ENCODE measurements around the gene MX1. TPM values are rescaled to one million over a fixed set of nuclear protein-coding genes. Genes with fewer than 3 reads are reported as not detected.

MX1 gene
- total and polyA plus RNA-seq, 11 donors = 6.2 to 53.9 (median 13.6) TPM

DNA sequence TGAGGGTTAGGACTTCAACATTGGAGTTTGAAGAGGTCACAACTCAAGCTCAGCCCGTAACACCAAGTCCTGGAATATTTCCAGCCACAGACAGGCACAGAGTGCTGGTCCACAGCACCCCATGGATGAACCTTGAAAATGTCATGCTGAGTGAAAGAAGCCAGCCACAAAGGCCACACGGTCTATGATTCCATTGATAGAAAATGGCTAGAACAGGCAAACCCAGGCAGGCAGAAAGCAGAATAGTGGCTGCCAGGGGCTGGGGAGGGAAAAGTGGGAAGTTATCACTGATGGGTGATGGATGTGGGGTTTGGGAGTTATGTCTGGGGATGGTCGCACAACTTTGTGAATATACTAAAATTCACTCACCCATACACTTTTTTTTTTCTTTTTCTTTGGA lies 21.3 kb downstream of the MX1 start:
- intact Hi-C loops (cut with DNase I) = no loop called here
- TF ChIP-seq, protein P1, sequence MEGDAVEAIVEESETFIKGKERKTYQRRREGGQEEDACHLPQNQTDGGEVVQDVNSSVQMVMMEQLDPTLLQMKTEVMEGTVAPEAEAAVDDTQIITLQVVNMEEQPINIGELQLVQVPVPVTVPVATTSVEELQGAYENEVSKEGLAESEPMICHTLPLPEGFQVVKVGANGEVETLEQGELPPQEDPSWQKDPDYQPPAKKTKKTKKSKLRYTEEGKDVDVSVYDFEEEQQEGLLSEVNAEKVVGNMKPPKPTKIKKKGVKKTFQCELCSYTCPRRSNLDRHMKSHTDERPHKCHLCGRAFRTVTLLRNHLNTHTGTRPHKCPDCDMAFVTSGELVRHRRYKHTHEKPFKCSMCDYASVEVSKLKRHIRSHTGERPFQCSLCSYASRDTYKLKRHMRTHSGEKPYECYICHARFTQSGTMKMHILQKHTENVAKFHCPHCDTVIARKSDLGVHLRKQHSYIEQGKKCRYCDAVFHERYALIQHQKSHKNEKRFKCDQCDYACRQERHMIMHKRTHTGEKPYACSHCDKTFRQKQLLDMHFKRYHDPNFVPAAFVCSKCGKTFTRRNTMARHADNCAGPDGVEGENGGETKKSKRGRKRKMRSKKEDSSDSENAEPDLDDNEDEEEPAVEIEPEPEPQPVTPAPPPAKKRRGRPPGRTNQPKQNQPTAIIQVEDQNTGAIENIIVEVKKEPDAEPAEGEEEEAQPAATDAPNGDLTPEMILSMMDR (IDR thresholded peaks at IDR 0.05) = no peak
- TF ChIP-seq POLR2A (IDR thresholded peaks at IDR 0.05) = no peak
- DNase-seq (no peak), ATAC-seq (no peak)
- Histone ChIP-seq H3K27me3 (no peaks in the 10 kb centered on the region), H3K36me3 (peaks cover 0 to 98% (median 92%) of the 10 kb centered on the region in 9 donors), H3K4me1 (no peaks in the 10 kb centered on the region), H3K27ac (no peak overlapping the region), H3K9me3 (no peaks in the 10 kb centered on the region), H3K4me3 (no peak overlapping the region)
- 91 to 97% (median 95%) methylated on average over 3 of the region's 3 CpGs for WGBS, 4 donors

DNA sequence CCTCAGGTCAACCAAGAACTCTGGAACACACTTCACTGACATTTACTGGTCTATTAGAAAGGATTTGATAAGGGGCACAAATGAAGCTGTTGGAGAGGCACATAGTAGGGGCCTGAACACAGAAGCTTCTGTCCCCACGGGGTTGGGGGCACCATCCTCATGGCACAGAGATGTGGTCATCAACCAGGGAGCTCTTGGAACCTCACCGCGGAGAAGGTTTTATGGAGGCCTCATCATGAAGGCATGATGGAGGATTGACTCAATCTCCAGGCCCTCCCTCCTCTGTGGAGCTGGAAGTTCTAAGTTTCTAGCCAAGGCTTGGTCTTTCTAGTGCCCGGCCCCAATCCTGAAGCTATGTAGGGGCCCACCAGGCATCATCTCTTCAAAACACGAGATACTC lies 23.6 kb downstream of the MX1 start:
- H3K4me1 ChIP-seq = no peaks in the 10 kb centered on the region
- H3K27ac ChIP-seq = no peak overlapping the region
- no peak for ATAC-seq
- intact Hi-C loops (cut with DNase I) = loop anchor here in 1 of 10 donors (10.0 kb wide), 1 partner anchor 325 kb away; no protein-coding TSS in a partner anchor
- DNase-seq = no peak
- 72 to 88% (median 82%) methylated on average over 5 of the region's 5 CpGs for WGBS, 4 donors
- H3K36me3 ChIP-seq = peaks cover 0 to 98% (median 92%) of the 10 kb centered on the region in 9 donors
- H3K27me3 ChIP-seq = no peaks in the 10 kb centered on the region
- H3K4me3 ChIP-seq = no peak overlapping the region
- TF ChIP-seq, protein P1 (IDR thresholded peaks at IDR 0.05) = no peak
- TF ChIP-seq POLR2A (IDR thresholded peaks at IDR 0.05) = no peak
- H3K9me3 ChIP-seq = no peaks in the 10 kb centered on the region

DNA sequence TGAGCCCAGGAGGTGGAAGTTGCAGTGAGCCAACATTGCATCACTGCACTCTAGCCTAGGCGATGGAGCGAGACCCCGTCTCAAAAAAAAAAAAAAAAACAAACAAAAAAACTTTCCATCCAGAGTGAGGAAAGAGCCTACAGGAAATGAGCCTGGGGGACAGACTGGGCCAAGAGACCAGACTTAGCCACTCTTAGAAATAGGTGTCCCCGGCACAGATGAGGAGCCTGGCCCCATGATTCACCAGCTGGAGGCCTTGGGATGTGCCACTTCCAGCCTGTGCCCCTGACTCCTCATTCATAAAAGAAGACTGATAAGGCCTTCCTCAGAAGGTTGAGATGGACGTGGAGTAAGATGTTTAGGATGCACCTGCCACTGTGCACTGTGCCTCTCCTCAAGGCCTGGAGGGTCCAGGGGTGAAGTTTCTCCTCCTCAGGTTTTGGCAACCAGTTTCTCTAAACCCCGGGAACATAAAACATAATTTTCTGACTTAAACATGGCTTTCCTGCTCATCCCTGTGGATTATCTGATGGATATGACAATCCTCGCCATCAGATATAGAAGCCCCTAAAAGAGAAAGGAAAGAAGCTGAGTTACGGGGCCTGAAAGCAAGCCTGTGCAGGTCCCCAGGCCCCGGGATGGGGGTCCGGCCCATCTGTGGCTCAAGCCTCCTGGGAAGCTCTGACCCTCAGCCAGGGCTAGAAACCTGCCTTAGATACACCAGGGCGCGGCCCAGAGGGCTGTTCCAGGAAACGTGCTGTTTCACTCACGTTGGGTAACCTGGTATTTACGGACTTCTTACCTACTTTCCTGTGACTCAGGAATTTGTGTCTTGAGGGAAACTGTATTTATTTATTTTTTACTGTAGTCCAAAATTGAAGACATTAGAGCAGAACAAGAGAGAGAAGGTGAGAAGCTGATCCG lies 26.0 kb downstream of the MX1 start:
- DNase-seq (no peak), ATAC-seq (no peak)
- Histone ChIP-seq H3K27ac (no peak overlapping the region), H3K4me1 (no peaks in the 10 kb centered on the region), H3K27me3 (no peaks in the 10 kb centered on the region), H3K4me3 (no peak overlapping the region), H3K9me3 (no peaks in the 10 kb centered on the region), H3K36me3 (peaks cover 0 to 98% (median 78%) of the 10 kb centered on the region in 9 donors)
- intact Hi-C loops (cut with DNase I) = loop anchor here in 1 of 10 donors (10.0 kb wide), 1 partner anchor 327 kb away; no protein-coding TSS in a partner anchor
- 86 to 92% (median 88%) methylated on average over 16 of the region's 16 CpGs for WGBS, 4 donors
- TF ChIP-seq POLR2A (IDR thresholded peaks at IDR 0.05) = no peak
- TF ChIP-seq, protein P1 (IDR thresholded peaks at IDR 0.05) = no peak

DNA sequence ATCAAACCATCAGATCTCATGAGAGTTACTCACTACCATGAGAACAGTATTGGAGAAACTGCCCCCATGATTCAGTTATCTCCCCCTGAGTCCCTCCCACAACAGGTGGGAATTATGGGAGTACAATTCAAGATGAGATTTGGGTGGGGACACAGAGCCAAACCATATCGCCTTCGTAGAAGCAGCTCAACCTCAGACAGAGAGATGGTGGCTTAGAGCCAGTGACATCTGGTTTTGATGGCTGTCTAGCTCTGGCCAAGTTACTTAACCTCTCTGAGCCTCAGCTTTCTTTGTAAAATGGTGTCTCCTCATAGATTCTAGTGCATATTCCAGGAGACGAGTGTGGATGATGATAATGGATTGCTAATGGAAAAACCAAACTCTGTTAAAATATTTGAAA lies 27.2 kb downstream of the MX1 start:
- no peak overlapping the region for H3K27ac ChIP-seq
- H3K27me3 ChIP-seq = no peaks in the 10 kb centered on the region
- no peak for ATAC-seq
- intact Hi-C loops (cut with DNase I) = loop anchor here in 1 of 10 donors (10.0 kb wide), 1 partner anchor 328 kb away; no protein-coding TSS in a partner anchor
- no peak for DNase-seq
- no peak for TF ChIP-seq POLR2A (IDR thresholded peaks at IDR 0.05)
- TF ChIP-seq, protein P1 (IDR thresholded peaks at IDR 0.05) = no peak
- H3K4me1 ChIP-seq = no peaks in the 10 kb centered on the region
- H3K4me3 ChIP-seq = no peak overlapping the region
- WGBS, 4 donors = 80 to 87% (median 85%) methylated on average over 3 of the region's 3 CpGs
- peaks cover 0 to 98% (median 75%) of the 10 kb centered on the region in 9 donors for H3K36me3 ChIP-seq
- no peaks in the 10 kb centered on the region for H3K9me3 ChIP-seq
